ENCODE measurements around the gene CBX5.
"Not testable (repeated sequence)": the region's sequence is repeated elsewhere in the genome, so short reads cannot be mapped to it uniquely, and the experiment has no call there.

CBX5 gene

GRCh38 chr12:54211920-54212319 is 68.0 kb downstream of the CBX5 start:
- H3K27ac ChIP-seq: no peak overlapping the region
- H3K4me3 ChIP-seq: no peak overlapping the region

GRCh38 chr12:54210400-54210790 is 69.5 kb downstream of the CBX5 start:
- Histone ChIP-seq H3K4me3 (no peak overlapping the region), H3K27ac (no peak overlapping the region)

- Histone ChIP-seq H3K27ac (no peak overlapping the region), H3K4me3 (no peak overlapping the region)
Measured at GRCh38 chr12:54208591-54208990, 71.3 kb downstream of the CBX5 start.

GRCh38 chr12:54207539-54208294 is 72.2 kb downstream of the CBX5 start:
- H3K27ac ChIP-seq: no peak overlapping the region
- H3K4me3 ChIP-seq: no peak overlapping the region

- Histone ChIP-seq H3K4me3 (no peak overlapping the region), H3K27ac (no peak overlapping the region)
Measured at GRCh38 chr12:54206791-54207190, 73.1 kb downstream of the CBX5 start.

GRCh38 chr12:54204316-54204715 is 75.6 kb downstream of the CBX5 start:
- Histone ChIP-seq H3K4me3 (no peak overlapping the region), H3K27ac (no peak overlapping the region)

GRCh38 chr12:54201001-54201794 is 78.7 kb downstream of the CBX5 start:
- no peak overlapping the region for H3K27ac ChIP-seq
- no peak overlapping the region for H3K4me3 ChIP-seq

- H3K27ac ChIP-seq: no peak overlapping the region
- H3K4me3 ChIP-seq: no peak overlapping the region
Measured at GRCh38 chr12:54200412-54200811, 79.5 kb downstream of the CBX5 start.

GRCh38 chr12:54199917-54200316 is 80.0 kb downstream of the CBX5 start:
- Histone ChIP-seq H3K27ac (no peak overlapping the region), H3K4me3 (no peak overlapping the region)

- no peak overlapping the region for H3K27ac ChIP-seq
- no peak overlapping the region for H3K4me3 ChIP-seq
Measured at GRCh38 chr12:54199034-54199433, 80.9 kb downstream of the CBX5 start.

- Histone ChIP-seq H3K4me3 (no peak overlapping the region), H3K27ac (peak overlapping the region in 2 of 21 experiments; percentile 16 to 54)
Measured at GRCh38 chr12:54197431-54197909, 82.5 kb downstream of the CBX5 start.

GRCh38 chr12:54197010-54197409 is 82.9 kb downstream of the CBX5 start:
- Histone ChIP-seq H3K4me3 (no peak overlapping the region), H3K27ac (peak overlapping the region in 2 of 21 experiments; percentile 16 to 54)

- Histone ChIP-seq H3K27ac (peak overlapping the region in 2 of 21 experiments; percentile 25 to 54), H3K4me3 (no peak overlapping the region)
Measured at GRCh38 chr12:54196396-54196795, 83.5 kb downstream of the CBX5 start.

- Histone ChIP-seq H3K4me3 (no peak overlapping the region), H3K27ac (peak overlapping the region in 1 of 21 experiments; percentile 25)
Measured at GRCh38 chr12:54195737-54196347, 84.1 kb downstream of the CBX5 start.

GRCh38 chr12:54195080-54195736 is 84.7 kb downstream of the CBX5 start:
- Histone ChIP-seq H3K4me3 (no peak overlapping the region), H3K27ac (no peak overlapping the region)

GRCh38 chr12:54194611-54195010 is 85.3 kb downstream of the CBX5 start:
- H3K4me3 ChIP-seq, H3K27ac ChIP-seq: not testable (repeated sequence)

GRCh38 chr12:54193434-54193833 is 86.5 kb downstream of the CBX5 start:
- Histone ChIP-seq H3K4me3 (no peak overlapping the region), H3K27ac (no peak overlapping the region)

- no peak overlapping the region for H3K4me3 ChIP-seq
- H3K27ac ChIP-seq: no peak overlapping the region
Measured at GRCh38 chr12:54191550-54192022, 88.3 kb downstream of the CBX5 start.

GRCh38 chr12:54191126-54191525 is 88.8 kb downstream of the CBX5 start:
- Histone ChIP-seq H3K27ac (no peak overlapping the region), H3K4me3 (no peak overlapping the region)

GRCh38 chr12:54189198-54189539 is 90.8 kb downstream of the CBX5 start:
- peak overlapping the region in 2 of 21 experiments; percentile 64 to 72 for H3K27ac ChIP-seq

More at GRCh38 chr12:54189198-54189539, 90.8 kb downstream of the CBX5 start:
- H3K4me3 ChIP-seq: peak overlapping the region in 4 of 7 experiments; percentile 70 to 84 (median 78)
